ENCODE data around the gene C1orf50. TPM values are rescaled to one million over a fixed set of nuclear protein-coding genes. Genes with fewer than 3 reads are reported as not detected.
A peak's percentile ranks its signal among the peaks of the same experiment; 100 is the strongest.
"Not testable (repeated sequence)": the region's sequence is repeated elsewhere in the genome, so short reads cannot be mapped to it uniquely, and the experiment has no call there.

The C1orf50 gene
- 5.3 TPM for polyA plus RNA-seq (2013, experiment 1 of 2; ENCODE audit: insufficient read length)
- 4.6 TPM for polyA plus RNA-seq (2013, experiment 2 of 2; ENCODE audit: insufficient read length)

- DNase-seq, result peak; percentile 99
Measured at GRCh38 chr1:42766741-42767509, at the start of gene C1orf50, which contains the start of gene P3H1. Gene C1orf50, plus strand, starts transcription at chr1:42767249. Its CDS starts 63 bp downstream, at chr1:42767312. Gene P3H1, minus strand, starts transcription at chr1:42767028. Its CDS starts 57 bp downstream, at chr1:42766971.

GRCh38 chr1:42720868-42721267, 46.2 kb upstream of the C1orf50 start:
- no peak for DNase-seq

- no peak for DNase-seq
Measured at GRCh38 chr1:42721926-42722325, 45.1 kb upstream of the C1orf50 start.

- DNase-seq, result not testable (repeated sequence)
Measured at GRCh38 chr1:42722403-42722802, 44.6 kb upstream of the C1orf50 start.

- DNase-seq, result no peak
Measured at GRCh38 chr1:42723511-42723910, 43.5 kb upstream of the C1orf50 start.

- not testable (repeated sequence) for DNase-seq
Measured at GRCh38 chr1:42725820-42726219, 41.2 kb upstream of the C1orf50 start.

- no peak for DNase-seq
Measured at GRCh38 chr1:42730002-42730401, 37.0 kb upstream of the C1orf50 start.

- no peak for DNase-seq
Measured at GRCh38 chr1:42730988-42731387, 36.1 kb upstream of the C1orf50 start.

GRCh38 chr1:42731585-42731984, 35.5 kb upstream of the C1orf50 start:
- DNase-seq, result no peak

- no peak for DNase-seq
Measured at GRCh38 chr1:42732126-42732680, 34.8 kb upstream of the C1orf50 start.

- no peak for DNase-seq
Measured at GRCh38 chr1:42733415-42734200, 33.4 kb upstream of the C1orf50 start.

GRCh38 chr1:42734201-42735035, 32.6 kb upstream of the C1orf50 start:
- DNase-seq, result no peak

GRCh38 chr1:42735056-42735455, 32.0 kb upstream of the C1orf50 start:
- DNase-seq, result no peak

GRCh38 chr1:42735477-42736105, 31.5 kb upstream of the C1orf50 start:
- DNase-seq, result no peak

- DNase-seq, result peak; percentile 27
Measured at GRCh38 chr1:42736152-42736551, 30.9 kb upstream of the C1orf50 start.

- no peak for DNase-seq
Measured at GRCh38 chr1:42736571-42737200, 30.4 kb upstream of the C1orf50 start.

GRCh38 chr1:42737257-42737656, 29.8 kb upstream of the C1orf50 start:
- DNase-seq, result no peak

GRCh38 chr1:42737986-42738677, 28.9 kb upstream of the C1orf50 start:
- no peak for DNase-seq

GRCh38 chr1:42738678-42739226, 28.3 kb upstream of the C1orf50 start:
- no peak for DNase-seq
